ENCODE results near the gene CCDC88B.
A peak's percentile ranks its signal among the peaks of the same experiment; 100 is the strongest.
"Not testable (repeated sequence)": the region's sequence is repeated elsewhere in the genome, so short reads cannot be mapped to it uniquely, and the experiment has no call there.

GRCh38 chr11:64315667-64316526 is 24.1 kb upstream of the CCDC88B start:
- peak; percentile 13; the same call in 1 of the 2 replicates for TF ChIP-seq POLR2AphosphoS5 (IDR thresholded peaks at IDR 0.05; ENCODE audit: low read depth, low read length)
- TF ChIP-seq REST (IDR thresholded peaks at IDR 0.05; ENCODE audit: insufficient read depth in 1 of 2, low read depth in 2 of 2, low read length in 2 of 2), result not testable (repeated sequence)

Measured in PFSK-1 (cell line).